A549 (cell line): ENCODE measurements around the gene WDCP. TPM values are rescaled to one million over a fixed set of nuclear protein-coding genes. Genes with fewer than 3 reads are reported as not detected.

Experiments
- ATAC-seq, 2 experiments: fragments of 200-7000 bp in 1 of 2; fragments of >200 bp in 1 of 2; cut with Nextera tagmentation in 1 of 2; cut with Tn5 transposase in 1 of 2; 3 replicates each; pipeline versions ENCODE4 v1.8.0 to v1.9.1; 2018 to 2020; ENCODE audit warnings: mild to moderate bottlenecking in 1 of 2, moderate library complexity in 1 of 2
- CTCF ChIA-PET: fragments of 300-600 bp; sonication (Branson Sonifier 250); formaldehyde crosslinking; extraction: SDS; loops from one replicate; lab custom pipeline; 2021; ENCODE audit warnings: antibody characterized with exemption, inconsistent platforms; lab: Yijun Ruan, JAX
- POLR2A ChIA-PET: fragments of 350-600 bp; formaldehyde crosslinking; extraction: SDS; loops from one replicate; lab custom pipeline; 2021; ENCODE audit warnings: antibody characterized with exemption, inconsistent platforms; lab: Yijun Ruan, JAX
- DNase-seq, 2 experiments: peaks; one replicate each; pipeline versions ENCODE4 v3.0.0 to v3.0.0-alpha.2; 2011 to 2016; ENCODE audit warnings: low read depth in 1 of 2, low spot score in 1 of 2
- FAIRE-seq: peaks from 2 replicates; lab custom pipeline; 2011; peaks lifted over from hg19 to GRCh38; lab: Jason Lieb, UNC
- H3K27ac ChIP-seq, 2 experiments: fragments of >200 bp; sonication (Bioruptor Twin); formaldehyde crosslinking; 3 replicates each; pipeline ENCODE4 v1.5.1; 2016 to 2017
- H3K4me1 ChIP-seq: fragments of >200 bp; sonication (Bioruptor Twin); formaldehyde crosslinking; 3 replicates; pipeline ENCODE4 v1.6.1; 2016
- H3K4me2 ChIP-seq: fragments of >200 bp; sonication (Bioruptor Twin); formaldehyde crosslinking; 3 replicates; pipeline ENCODE4 v1.6.1; 2016
- H3K4me3 ChIP-seq: fragments of >200 bp; sonication (Bioruptor Twin); formaldehyde crosslinking; 3 replicates; pipeline ENCODE4 v1.5.1; 2016
- H3K9me3 ChIP-seq: fragments of >200 bp; sonication (Bioruptor Twin); formaldehyde crosslinking; 3 replicates; pipeline ENCODE4 v1.6.1; 2016
- BHLHE40 ChIP-seq: IDR thresholded peaks from 2 replicates; pipeline ENCODE4 v1.6.1; 2012; ENCODE audit warnings: low read depth, low read length, inconsistent platforms
- CBX8 ChIP-seq: fragments of 200-600 bp; sonication (generic); IDR thresholded peaks from 2 replicates; pipeline ENCODE4 v1.6.1; 2016
- CEBPB ChIP-seq, 2 experiments: fragments of >200 bp in 1 of 2; sonication (Bioruptor Twin) in 1 of 2; formaldehyde crosslinking in 1 of 2; IDR thresholded peaks; 2 replicates each; pipeline ENCODE4 v1.6.1; 2012 to 2016
- CHD2 ChIP-seq: fragments of 150-350 bp; IDR thresholded peaks from 2 replicates; pipeline ENCODE4 v1.6.1; 2014; ENCODE audit warnings: low read length; ENCODE audit not compliant: partially characterized antibody
- CHD4 ChIP-seq: fragments of 200-600 bp; sonication (generic); IDR thresholded peaks from 2 replicates; pipeline ENCODE4 v1.6.1; 2016; ENCODE audit warnings: antibody characterized with exemption, mild to moderate bottlenecking, borderline replicate concordance
- EHF ChIP-seq: fragments of 250-450 bp; sonication (Bioruptor Pico); IDR thresholded peaks from 2 replicates; pipeline ENCODE4 v1.5.0; 2020; ENCODE audit warnings: mild to moderate bottlenecking
- EHMT2 ChIP-seq: fragments of 200-600 bp; sonication (generic); IDR thresholded peaks from 2 replicates; pipeline ENCODE4 v1.6.1; 2016; ENCODE audit warnings: antibody characterized with exemption, low read depth, mild to moderate bottlenecking, moderate library complexity
- FOSB ChIP-seq: fragments of 250-450 bp; sonication (Bioruptor Pico); IDR thresholded peaks from 2 replicates; pipeline ENCODE4 v1.5.0; 2020; ENCODE audit warnings: mild to moderate bottlenecking, moderate library complexity
- FOSL2 ChIP-seq, 2 experiments: fragments of 450-650 bp in 1 of 2; fragments of >200 bp in 1 of 2; sonication (Bioruptor Twin) in 1 of 2; formaldehyde crosslinking; IDR thresholded peaks; 2 replicates each; pipeline versions ENCODE4 v1.5.0 to v1.6.1; 2016 to 2020; ENCODE audit warnings: mild to moderate bottlenecking in 1 of 2, moderate library complexity in 1 of 2
- GATA3 ChIP-seq: IDR thresholded peaks from 2 replicates; pipeline ENCODE4 v1.6.1; 2012; ENCODE audit warnings: borderline replicate concordance
- HOXA7 ChIP-seq: fragments of 250-450 bp; sonication (Bioruptor Pico); IDR thresholded peaks from 2 replicates; pipeline ENCODE4 v1.5.0; 2020; ENCODE audit warnings: mild to moderate bottlenecking, moderate library complexity
- HOXB13 ChIP-seq: fragments of 250-450 bp; sonication (Bioruptor Pico); IDR thresholded peaks from 2 replicates; pipeline ENCODE4 v1.5.0; 2020; ENCODE audit warnings: low read depth, mild to moderate bottlenecking, moderate library complexity
- JUNB ChIP-seq: fragments of >200 bp; sonication (Bioruptor Twin); formaldehyde crosslinking; IDR thresholded peaks from 2 replicates; pipeline ENCODE4 v1.6.1; 2016
- MAZ ChIP-seq: fragments of 150-350 bp; IDR thresholded peaks from 2 replicates; pipeline ENCODE4 v1.6.1; 2014; ENCODE audit warnings: antibody characterized with exemption, low read depth, low read length, borderline replicate concordance
- NR3C1 ChIP-seq: fragments of >200 bp; sonication (Bioruptor Twin); formaldehyde crosslinking; IDR thresholded peaks from 3 replicates; pipeline ENCODE4 v1.6.1; 2017
- PHF8 ChIP-seq: fragments of 200-600 bp; sonication (generic); IDR thresholded peaks from 2 replicates; pipeline ENCODE4 v1.6.1; 2016; ENCODE audit warnings: low read depth, mild to moderate bottlenecking, antibody characterized with exemption, moderate library complexity, borderline replicate concordance
- RCOR1 ChIP-seq: fragments of 150-350 bp; IDR thresholded peaks from 2 replicates; pipeline ENCODE4 v1.6.1; 2014; ENCODE audit warnings: antibody characterized with exemption, low read length, low read depth
- RNF2 ChIP-seq: fragments of 200-600 bp; sonication (generic); IDR thresholded peaks from 2 replicates; pipeline ENCODE4 v1.6.1; 2016; ENCODE audit warnings: low read depth, mild to moderate bottlenecking, antibody characterized with exemption, moderate library complexity, borderline replicate concordance
- SMC3 ChIP-seq: fragments of >200 bp; sonication (Bioruptor Twin); formaldehyde crosslinking; IDR thresholded peaks from 3 replicates; pipeline ENCODE4 v1.6.1; 2018; ENCODE audit warnings: inconsistent platforms
- TFCP2L1 ChIP-seq: fragments of 250-450 bp; sonication (Bioruptor Pico); IDR thresholded peaks from 2 replicates; pipeline ENCODE4 v1.5.0; 2021; ENCODE audit warnings: mild to moderate bottlenecking
- TP53 ChIP-seq: fragments of 250-450 bp; sonication (Bioruptor Pico); IDR thresholded peaks from 2 replicates; pipeline ENCODE4 v1.5.0; 2021; ENCODE audit warnings: mild to moderate bottlenecking, moderate library complexity
- ZNF302 ChIP-seq: fragments of 250-450 bp; sonication (Bioruptor Pico); IDR thresholded peaks from 2 replicates; pipeline ENCODE4 v1.9.0; 2021; ENCODE audit warnings: inconsistent platforms, mild to moderate bottlenecking, moderate library complexity
- ZSCAN20 ChIP-seq: fragments of 250-450 bp; sonication (Bioruptor Pico); IDR thresholded peaks from 2 replicates; pipeline ENCODE4 v1.8.0; 2022; ENCODE audit warnings: mild to moderate bottlenecking, moderate library complexity
- whole genome bisulfite sequencing: methylation state at CpG from one replicate; pipeline ENCODE4 v1.1.6; 2017; ENCODE audit errors: missing lambda C conversion rate; 5-methylcytosine and 5-hydroxymethylcytosine counted together
- polyA plus RNA-seq, 4 experiments: library from polyadenylated mRNA; depleted of rRNA in 3 of 4; stranded (reverse); fragments of >200 nt; fragmentation: RNase III in 1 of 4; extraction: RNeasy Plus Mini Kit Qiagen cat#74134 plus additional on column Dnase treatment in 1 of 4; gene quantifications; 2 replicates in 3 of 4; 3 replicates in 1 of 4; pipeline ENCODE4 v1.2.3, GENCODE V29; 2011 to 2017
- TF ChIP-seq, protein P1 (sequence below): IDR thresholded peaks from 2 replicates; pipeline ENCODE4 v1.6.1; 2012
- TF ChIP-seq, protein P2 (sequence below): fragments of >200 bp; sonication (Bioruptor Twin); formaldehyde crosslinking; IDR thresholded peaks from 2 replicates; pipeline ENCODE4 v1.6.1; 2016
- TF ChIP-seq, protein P3 (sequence below): fragments of >200 bp; sonication (Bioruptor Twin); formaldehyde crosslinking; IDR thresholded peaks from 3 replicates; pipeline ENCODE4 v1.5.1; 2016
- TF ChIP-seq, protein P4 (sequence below): fragments of 250-450 bp; sonication (Bioruptor Pico); IDR thresholded peaks from 2 replicates; pipeline ENCODE4 v1.5.0; 2021; ENCODE audit warnings: mild to moderate bottlenecking, moderate library complexity, borderline replicate concordance

The WDCP gene
- polyA plus RNA-seq, 2 of the 4 experiments (the other 2 are of a cell fraction) = 12.7 to 20.8 TPM

DNA sequence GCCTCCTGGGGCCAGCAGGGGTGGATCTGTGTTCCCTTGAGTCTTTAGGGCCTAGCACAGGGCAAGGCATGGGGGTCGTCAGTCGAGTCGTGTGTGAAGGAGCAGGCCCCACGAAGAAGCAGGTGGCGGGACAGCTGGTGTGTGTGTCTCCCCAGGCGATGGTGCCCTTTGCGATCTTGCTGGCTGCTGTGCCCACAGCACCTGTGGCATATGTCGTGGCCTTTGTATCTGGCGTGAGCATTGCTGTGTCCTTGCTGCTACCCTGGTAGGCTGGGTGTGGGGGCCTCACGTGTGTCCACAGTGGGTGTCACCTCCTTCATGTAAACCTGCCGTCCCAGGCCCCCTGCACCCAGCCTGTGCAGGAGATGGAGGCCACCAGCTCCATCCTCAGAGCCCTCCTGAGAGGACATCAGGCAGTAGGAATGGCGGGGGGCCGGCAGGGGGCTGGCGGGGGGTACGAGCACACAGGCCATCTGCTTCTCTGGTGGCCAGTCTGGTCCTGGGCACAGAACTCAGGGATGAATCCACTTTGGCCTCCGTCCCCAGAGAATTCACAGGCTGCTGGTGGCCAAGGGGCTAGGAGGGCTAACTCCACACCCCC, 24.1 kb downstream of the WDCP start:
- CTCF ChIA-PET = interaction anchor here (0.8 to 6.3 kb wide), 14 partner anchors 9 to 198 kb away, joined by 3 to 43 read pairs (median 4); partner anchors contain the start of genes ATAD2B, TP53I3 and WDCP
- WGBS = 79% methylated on average over 13 of the region's 16 CpGs
- ATAC-seq = no peak
- POLR2A ChIA-PET = no interaction called here
- Histone ChIP-seq H3K27ac (peak overlapping the region in 1 of 2 experiments; percentile 62; a peak in 2 of 6 replicates), H3K4me3 (no peak overlapping the region), H3K4me1 (peaks cover 31% of the 10 kb centered on the region), H3K9me3 (no peaks in the 10 kb centered on the region), H3K4me2 (no peak overlapping the region)
- no peak for DNase-seq
- TF ChIP-seq, protein P1, sequence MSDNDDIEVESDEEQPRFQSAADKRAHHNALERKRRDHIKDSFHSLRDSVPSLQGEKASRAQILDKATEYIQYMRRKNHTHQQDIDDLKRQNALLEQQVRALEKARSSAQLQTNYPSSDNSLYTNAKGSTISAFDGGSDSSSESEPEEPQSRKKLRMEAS = no peak
- no peak for TF ChIP-seq EHF (CRISPR knock-in tag)
- TF ChIP-seq ZSCAN20 (CRISPR knock-in tag) = no peak
- no peak for TF ChIP-seq TFCP2L1
- no peak for TF ChIP-seq CEBPB (IDR thresholded peaks at IDR 0.05)
- TF ChIP-seq FOSB (CRISPR knock-in tag) = no peak
- TF ChIP-seq JUNB = no peak
- TF ChIP-seq FOSL2 (IDR thresholded peaks at IDR 0.05) = no peak
- no peak for TF ChIP-seq FOSL2 (CRISPR knock-in tag; IDR thresholded peaks at IDR 0.05)
- no peak for TF ChIP-seq GATA3
- no peak for TF ChIP-seq BHLHE40
- no peak for TF ChIP-seq CHD4
- no peak for FAIRE-seq

DNA sequence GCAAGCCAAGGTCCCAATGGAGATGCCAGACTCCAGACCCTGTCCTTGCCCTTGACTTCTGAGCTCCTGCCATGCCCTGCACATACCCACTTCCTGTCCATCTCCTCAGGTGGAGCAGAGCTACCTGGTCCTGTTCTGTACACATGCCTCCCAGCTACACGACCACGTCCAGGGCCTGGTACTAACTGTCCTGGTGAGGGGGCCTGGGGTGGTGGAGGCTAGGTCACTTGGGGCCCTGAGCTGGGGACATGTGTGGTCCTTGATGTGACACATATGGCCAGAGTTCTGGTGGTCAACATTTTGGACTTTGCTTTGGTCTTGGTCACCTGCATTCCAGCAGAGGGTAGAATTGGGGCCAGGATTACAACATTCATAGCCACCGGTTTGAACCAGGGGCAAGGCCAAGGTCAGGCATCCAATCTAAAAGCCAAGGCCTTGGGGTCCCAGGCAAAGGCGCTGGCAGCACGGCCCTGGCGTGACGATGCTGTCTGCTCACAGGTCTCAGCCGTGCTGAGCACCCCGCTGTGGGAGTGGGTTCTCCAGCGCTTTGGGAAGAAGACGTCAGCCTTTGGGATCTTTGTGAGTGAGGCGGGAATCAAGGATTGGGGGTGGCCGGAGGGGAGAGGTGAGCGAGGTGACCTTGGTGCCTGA, 24.7 kb downstream of the WDCP start:
- no peak overlapping the region for H3K4me2 ChIP-seq
- DNase-seq = no peak
- no peak for ATAC-seq
- TF ChIP-seq TP53 (CRISPR knock-in tag) = no peak
- TF ChIP-seq RNF2 = no peak
- TF ChIP-seq GATA3 = no peak
- no peak for TF ChIP-seq ZNF302 (CRISPR knock-in tag)
- TF ChIP-seq HOXA7 = no peak
- TF ChIP-seq EHF (CRISPR knock-in tag) = no peak
- no peak for TF ChIP-seq CHD2
- TF ChIP-seq MAZ = no peak
- TF ChIP-seq, protein P2, sequence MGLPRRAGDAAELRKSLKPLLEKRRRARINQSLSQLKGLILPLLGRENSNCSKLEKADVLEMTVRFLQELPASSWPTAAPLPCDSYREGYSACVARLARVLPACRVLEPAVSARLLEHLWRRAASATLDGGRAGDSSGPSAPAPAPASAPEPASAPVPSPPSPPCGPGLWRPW = no peak
- no peak for TF ChIP-seq SMC3
- no peak for TF ChIP-seq JUNB
- ChIA-PET CTCF (interaction anchor here (0.6 to 6.3 kb wide), 7 partner anchors 11 to 95 kb away, joined by 3 to 43 read pairs (median 5); partner anchors contain the start of genes ATAD2B, TP53I3 and WDCP), POLR2A (interaction anchor here (1.9 kb wide), 1 partner anchor 62 kb away, joined by 4 read pairs; the partner anchor contains the start of gene TP53I3)
- H3K27ac ChIP-seq = no peak overlapping the region
- 93% methylated on average over 14 of the region's 14 CpGs for WGBS
- H3K9me3 ChIP-seq = no peaks in the 10 kb centered on the region
- no peak for FAIRE-seq
- H3K4me3 ChIP-seq = no peak overlapping the region
- peaks cover 37% of the 10 kb centered on the region for H3K4me1 ChIP-seq

- DNase-seq (peak; percentile 35 to 57), FAIRE-seq (no peak), ATAC-seq (peak; percentile 45 to 77)
- H3K9me3 ChIP-seq = no peaks in the 10 kb centered on the region
- H3K4me1 ChIP-seq = peaks cover 47% of the 10 kb centered on the region
- POLR2A ChIA-PET = interaction anchor here (0.6 to 1.9 kb wide), 2 partner anchors 34 to 63 kb away, joined by 4 to 8 read pairs; partner anchors contain the start of gene TP53I3
- peak overlapping the region; percentile 19; the same call in 1 of the 3 replicates for H3K4me2 ChIP-seq
- CTCF ChIA-PET = interaction anchor here (0.6 to 6.3 kb wide), 10 partner anchors 12 to 236 kb away, joined by 3 to 43 read pairs (median 4); partner anchors contain the start of genes ATAD2B, TP53I3 and WDCP
- WGBS = 65% methylated on average over 19 of the region's 19 CpGs
- no peak overlapping the region for H3K4me3 ChIP-seq
- H3K27ac ChIP-seq = peak overlapping the region; percentile 45 to 60; a peak in 5 of 6 replicates
- TF ChIP-seq PHF8 (no peak), NR3C1 (no peak), EHMT2 (no peak), RNF2 (no peak), EHF (CRISPR knock-in tag) (no peak), RCOR1 (no peak), CBX8 (no peak), HOXB13 (CRISPR knock-in tag) (no peak)
- TF ChIP-seq, protein P3, sequence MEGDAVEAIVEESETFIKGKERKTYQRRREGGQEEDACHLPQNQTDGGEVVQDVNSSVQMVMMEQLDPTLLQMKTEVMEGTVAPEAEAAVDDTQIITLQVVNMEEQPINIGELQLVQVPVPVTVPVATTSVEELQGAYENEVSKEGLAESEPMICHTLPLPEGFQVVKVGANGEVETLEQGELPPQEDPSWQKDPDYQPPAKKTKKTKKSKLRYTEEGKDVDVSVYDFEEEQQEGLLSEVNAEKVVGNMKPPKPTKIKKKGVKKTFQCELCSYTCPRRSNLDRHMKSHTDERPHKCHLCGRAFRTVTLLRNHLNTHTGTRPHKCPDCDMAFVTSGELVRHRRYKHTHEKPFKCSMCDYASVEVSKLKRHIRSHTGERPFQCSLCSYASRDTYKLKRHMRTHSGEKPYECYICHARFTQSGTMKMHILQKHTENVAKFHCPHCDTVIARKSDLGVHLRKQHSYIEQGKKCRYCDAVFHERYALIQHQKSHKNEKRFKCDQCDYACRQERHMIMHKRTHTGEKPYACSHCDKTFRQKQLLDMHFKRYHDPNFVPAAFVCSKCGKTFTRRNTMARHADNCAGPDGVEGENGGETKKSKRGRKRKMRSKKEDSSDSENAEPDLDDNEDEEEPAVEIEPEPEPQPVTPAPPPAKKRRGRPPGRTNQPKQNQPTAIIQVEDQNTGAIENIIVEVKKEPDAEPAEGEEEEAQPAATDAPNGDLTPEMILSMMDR = peak; percentile 41
- TF ChIP-seq, protein P4, sequence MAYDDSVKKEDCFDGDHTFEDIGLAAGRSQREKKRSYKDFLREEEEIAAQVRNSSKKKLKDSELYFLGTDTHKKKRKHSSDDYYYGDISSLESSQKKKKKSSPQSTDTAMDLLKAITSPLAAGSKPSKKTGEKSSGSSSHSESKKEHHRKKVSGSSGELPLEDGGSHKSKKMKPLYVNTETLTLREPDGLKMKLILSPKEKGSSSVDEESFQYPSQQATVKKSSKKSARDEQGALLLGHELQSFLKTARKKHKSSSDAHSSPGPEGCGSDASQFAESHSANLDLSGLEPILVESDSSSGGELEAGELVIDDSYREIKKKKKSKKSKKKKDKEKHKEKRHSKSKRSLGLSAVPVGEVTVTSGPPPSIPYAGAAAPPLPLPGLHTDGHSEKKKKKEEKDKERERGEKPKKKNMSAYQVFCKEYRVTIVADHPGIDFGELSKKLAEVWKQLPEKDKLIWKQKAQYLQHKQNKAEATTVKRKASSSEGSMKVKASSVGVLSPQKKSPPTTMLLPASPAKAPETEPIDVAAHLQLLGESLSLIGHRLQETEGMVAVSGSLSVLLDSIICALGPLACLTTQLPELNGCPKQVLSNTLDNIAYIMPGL (CRISPR knock-in tag) = no peak
Observed at GRCh38 chr2:24021122-24021998, 25.8 kb downstream of the WDCP start.
